ENCODE data around the gene STAT4.

Gene STAT4

DNA sequence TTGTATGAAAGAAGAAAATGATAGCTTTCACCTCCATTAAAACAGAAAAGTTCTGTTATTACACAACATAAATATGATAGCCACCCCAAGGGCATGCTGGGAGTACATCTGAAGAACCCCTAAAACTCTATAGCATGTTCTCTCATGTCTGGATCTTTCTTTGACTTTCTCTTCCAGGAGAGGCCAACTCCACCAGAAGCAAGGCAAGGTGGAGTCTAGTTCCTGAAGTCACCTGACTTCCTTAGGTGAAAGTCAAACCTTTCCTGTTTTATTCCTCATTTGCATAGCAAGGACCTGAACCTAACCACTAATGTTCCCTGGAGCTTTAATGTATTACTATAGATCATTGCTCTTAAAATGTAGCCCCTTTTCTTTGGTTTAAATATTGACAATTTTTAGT lies 142.5 kb downstream of the STAT4 start:
- DNase-seq (ENCODE audit: low spot score): no peak
- no peak overlapping the region for H3K4me3 ChIP-seq
- no peak for TF ChIP-seq CTCF (IDR thresholded peaks at IDR 0.05)
- no peak overlapping the region for H3K27ac ChIP-seq

DNA sequence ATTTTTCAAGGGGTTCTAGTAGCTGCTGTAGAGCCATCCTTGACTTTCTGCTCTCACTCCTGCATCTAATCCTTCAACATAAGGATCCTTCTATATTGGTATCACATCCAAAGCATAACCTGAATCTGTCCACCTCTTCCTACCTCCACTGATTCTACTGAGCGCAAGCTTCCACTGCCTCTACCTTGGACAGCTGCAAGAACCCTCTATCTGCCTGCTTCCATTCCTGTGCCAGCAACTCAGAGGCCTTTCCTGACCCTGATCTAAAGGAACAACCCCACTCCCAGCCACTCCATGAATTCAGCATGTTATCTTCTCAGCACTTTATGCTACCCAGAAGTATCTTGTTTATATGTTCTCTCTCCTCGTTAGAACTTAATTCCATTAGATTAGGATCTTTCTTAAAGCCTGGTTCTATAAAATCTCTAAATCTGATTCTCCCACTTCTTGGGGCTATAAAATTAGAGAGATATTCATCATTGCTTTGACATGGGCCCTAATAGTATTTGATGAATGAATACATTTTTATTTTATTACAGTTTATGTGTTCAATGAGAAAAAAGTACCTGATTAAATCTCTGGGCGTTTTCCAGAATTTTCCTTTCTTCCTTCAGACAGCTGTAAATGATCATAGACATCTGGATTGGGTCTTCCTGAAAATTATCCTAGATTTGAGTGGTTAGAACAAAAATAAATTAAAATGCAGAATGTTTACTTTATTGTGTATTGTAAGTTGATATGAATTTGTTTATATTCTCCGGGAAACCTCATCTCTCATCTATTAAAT lies 143.6 kb downstream of the STAT4 start:
- Histone ChIP-seq H3K27ac (no peak overlapping the region), H3K4me3 (no peak overlapping the region)
- DNase-seq (ENCODE audit: low spot score): no peak
- no peak for TF ChIP-seq CTCF (IDR thresholded peaks at IDR 0.05)

DNA sequence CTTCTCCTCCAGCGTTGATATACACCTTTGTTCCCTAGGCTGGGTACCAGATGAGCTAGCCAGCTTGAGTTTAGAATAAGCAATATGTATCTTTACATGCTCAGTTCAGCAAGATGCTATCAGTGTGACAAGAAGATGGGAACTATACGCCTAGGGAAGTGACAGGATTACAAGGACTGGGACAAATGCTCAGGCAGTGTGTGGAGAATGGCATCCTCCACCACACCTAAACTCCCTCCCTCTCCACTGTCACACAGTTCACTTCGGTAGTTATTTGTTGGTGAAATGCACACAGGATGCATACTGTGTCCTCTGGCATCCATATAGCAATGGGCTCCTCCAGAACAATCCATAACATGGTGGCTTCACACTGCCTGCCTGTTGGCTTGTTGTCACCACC lies 144.5 kb downstream of the STAT4 start:
- TF ChIP-seq CTCF (IDR thresholded peaks at IDR 0.05): no peak
- H3K4me3 ChIP-seq: no peak overlapping the region
- DNase-seq (ENCODE audit: low spot score): no peak
- H3K27ac ChIP-seq: no peak overlapping the region

- Histone ChIP-seq H3K4me3 (no peak overlapping the region), H3K27ac (no peak overlapping the region)
- no peak for TF ChIP-seq CTCF (IDR thresholded peaks at IDR 0.05)
- no peak for DNase-seq (ENCODE audit: low spot score)
Observed at GRCh38 chr2:191003405-191004309, 147.1 kb downstream of the STAT4 start.

- DNase-seq (ENCODE audit: low spot score): no peak
- no peak for TF ChIP-seq CTCF (IDR thresholded peaks at IDR 0.05)
- Histone ChIP-seq H3K4me3 (no peak overlapping the region), H3K27ac (no peak overlapping the region)
Observed at GRCh38 chr2:191001624-191002023, 149.2 kb downstream of the STAT4 start.

DNA sequence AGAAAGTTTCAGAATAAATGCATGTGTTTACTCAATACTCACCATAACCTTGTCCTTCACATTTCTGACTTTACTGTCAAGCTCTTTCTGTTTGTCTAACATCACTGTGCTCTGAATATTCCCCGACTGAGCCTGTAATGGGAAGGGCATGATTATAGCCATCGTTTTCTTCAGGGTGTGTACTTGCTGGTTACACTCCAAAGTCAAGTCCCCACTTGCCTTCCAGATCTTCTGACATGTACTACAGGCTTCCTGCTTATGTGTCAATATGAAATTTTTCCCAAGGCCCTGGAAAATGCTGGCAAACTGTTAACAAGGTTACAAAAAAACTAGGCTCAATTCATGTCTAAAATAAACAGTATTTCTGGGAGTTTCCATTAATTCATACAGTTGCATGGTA lies 149.8 kb downstream of the STAT4 start:
- TF ChIP-seq CTCF (IDR thresholded peaks at IDR 0.05): no peak
- no peak for DNase-seq (ENCODE audit: low spot score)
- no peak overlapping the region for H3K27ac ChIP-seq

More for the DNA sequence above, 149.8 kb downstream of the STAT4 start:
- H3K4me3 ChIP-seq: no peak overlapping the region
